ENCODE measurements around the gene TMCO5A. TPM values are rescaled to one million over a fixed set of nuclear protein-coding genes. Genes with fewer than 3 reads are reported as not detected.

The TMCO5A gene
- total RNA-seq, 1 experiment from 2014 or later = not detected

GRCh38 chr15:37967788-37968187, 33.3 kb downstream of the TMCO5A start:
- no peak for DNase-seq (ENCODE audit: low read depth)

- no peak for DNase-seq (ENCODE audit: low read depth)
These were observed 39.4 kb downstream of the TMCO5A start for GRCh38 chr15:37973856-37974255.

GRCh38 chr15:37978231-37978630, 43.8 kb downstream of the TMCO5A start:
- no peak for DNase-seq (ENCODE audit: low read depth)

- DNase-seq (ENCODE audit: low read depth) = no peak
These were observed 45.4 kb downstream of the TMCO5A start for GRCh38 chr15:37979671-37980409.

- no peak for DNase-seq (ENCODE audit: low read depth)
These were observed 46.8 kb downstream of the TMCO5A start for GRCh38 chr15:37981201-37981600.

- peak; percentile 46 for DNase-seq (ENCODE audit: low read depth)
These were observed 47.3 kb downstream of the TMCO5A start for GRCh38 chr15:37981775-37982174.

- no peak for DNase-seq (ENCODE audit: low read depth)
These were observed 49.9 kb downstream of the TMCO5A start for GRCh38 chr15:37984368-37984767.

- DNase-seq (ENCODE audit: low read depth) = peak; percentile 46
These were observed 61.3 kb downstream of the TMCO5A start for GRCh38 chr15:37995461-37996347.
